ENCODE data around the gene FXYD6. TPM values are rescaled to one million over a fixed set of nuclear protein-coding genes. Genes with fewer than 3 reads are reported as not detected.
"Not testable (repeated sequence)": the region's sequence is repeated elsewhere in the genome, so short reads cannot be mapped to it uniquely, and the experiment has no call there.

FXYD6 gene
- 5.4 and 6.4 TPM in 2 replicates for total RNA-seq (2014; rRNA removed; shearing (Covaris generic))
- 4.0 TPM in 2 replicates for polyA plus RNA-seq (2015; cell fraction: cytosol; rRNA removed)
- 2.0 and 7.1 TPM in 2 replicates for polyA plus RNA-seq (2015; cell fraction: nucleus; rRNA removed)

- in situ Hi-C loops (cut with HindIII; ENCODE audit: low pct_unique_long_range_greater_than_20kb, low sequenced_read_pairs) = no loop called here
- DNase-seq (ENCODE audit: low read depth, low spot score) = peak; percentile 5
Observed at GRCh38 chr11:117876341-117877119, at the start of gene FXYD6. Gene FXYD6, minus strand, starts transcription at chr11:117876658. Its CDS starts 33,882 bp downstream, at chr11:117842776.

- not testable (repeated sequence) for DNase-seq (ENCODE audit: low read depth, low spot score)
Observed at GRCh38 chr11:117926166-117926565, 49.7 kb upstream of the FXYD6 start.

GRCh38 chr11:117925198-117925925, 48.9 kb upstream of the FXYD6 start:
- in situ Hi-C loops (cut with HindIII; ENCODE audit: low pct_unique_long_range_greater_than_20kb, low sequenced_read_pairs) = loop anchor here (25.0 kb wide), 1 partner anchor 113 kb away; the partner anchor contains the start of gene FXYD2
- DNase-seq (ENCODE audit: low read depth, low spot score) = no peak

More at GRCh38 chr11:117926166-117926565, 49.7 kb upstream of the FXYD6 start:
- in situ Hi-C loops (cut with HindIII; ENCODE audit: low pct_unique_long_range_greater_than_20kb, low sequenced_read_pairs) = loop anchor here (25.0 kb wide), 1 partner anchor 114 kb away; the partner anchor contains the start of gene FXYD2

GRCh38 chr11:117924631-117925170, 48.2 kb upstream of the FXYD6 start:
- DNase-seq (ENCODE audit: low read depth, low spot score) = no peak
- in situ Hi-C loops (cut with HindIII; ENCODE audit: low pct_unique_long_range_greater_than_20kb, low sequenced_read_pairs) = loop anchor here (25.0 kb wide), 1 partner anchor 112 kb away; the partner anchor contains the start of gene FXYD2

GRCh38 chr11:117923773-117924172, 47.3 kb upstream of the FXYD6 start:
- in situ Hi-C loops (cut with HindIII; ENCODE audit: low pct_unique_long_range_greater_than_20kb, low sequenced_read_pairs) = no loop called here
- DNase-seq (ENCODE audit: low read depth, low spot score) = peak; percentile 13

DNA sequence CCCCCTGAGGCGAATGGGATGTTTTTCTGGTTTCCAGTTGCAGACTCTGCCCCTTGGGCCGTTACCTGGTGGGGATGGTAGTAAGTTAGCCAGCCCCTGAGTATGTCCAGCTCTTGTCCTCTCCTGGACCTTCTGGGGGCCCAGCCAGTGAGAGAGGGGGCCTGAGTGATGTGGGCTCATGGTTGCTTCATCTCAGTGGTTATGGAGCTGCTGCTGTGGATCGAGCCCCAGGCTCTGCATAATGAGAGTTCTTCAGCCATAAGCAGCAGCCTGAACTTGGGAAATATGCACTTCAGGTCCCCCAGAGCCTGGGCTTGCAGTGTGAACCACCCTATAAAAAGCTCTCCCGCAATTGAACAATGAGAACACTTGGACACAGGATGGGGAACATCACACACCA, 46.8 kb upstream of the FXYD6 start:
- no peak for DNase-seq (ENCODE audit: low read depth, low spot score)
- in situ Hi-C loops (cut with HindIII; ENCODE audit: low pct_unique_long_range_greater_than_20kb, low sequenced_read_pairs) = no loop called here

- DNase-seq (ENCODE audit: low read depth, low spot score) = no peak
- in situ Hi-C loops (cut with HindIII; ENCODE audit: low pct_unique_long_range_greater_than_20kb, low sequenced_read_pairs) = no loop called here
Observed at GRCh38 chr11:117921893-117922292, 45.4 kb upstream of the FXYD6 start.

- in situ Hi-C loops (cut with HindIII; ENCODE audit: low pct_unique_long_range_greater_than_20kb, low sequenced_read_pairs) = no loop called here
- DNase-seq (ENCODE audit: low read depth, low spot score) = no peak
Observed at GRCh38 chr11:117921456-117921855, 45.0 kb upstream of the FXYD6 start.

GRCh38 chr11:117919781-117920221, 43.3 kb upstream of the FXYD6 start:
- DNase-seq (ENCODE audit: low read depth, low spot score) = no peak
- in situ Hi-C loops (cut with HindIII; ENCODE audit: low pct_unique_long_range_greater_than_20kb, low sequenced_read_pairs) = no loop called here

GRCh38 chr11:117919341-117919740, 42.9 kb upstream of the FXYD6 start:
- in situ Hi-C loops (cut with HindIII; ENCODE audit: low pct_unique_long_range_greater_than_20kb, low sequenced_read_pairs) = no loop called here
- DNase-seq (ENCODE audit: low read depth, low spot score) = no peak

DNA sequence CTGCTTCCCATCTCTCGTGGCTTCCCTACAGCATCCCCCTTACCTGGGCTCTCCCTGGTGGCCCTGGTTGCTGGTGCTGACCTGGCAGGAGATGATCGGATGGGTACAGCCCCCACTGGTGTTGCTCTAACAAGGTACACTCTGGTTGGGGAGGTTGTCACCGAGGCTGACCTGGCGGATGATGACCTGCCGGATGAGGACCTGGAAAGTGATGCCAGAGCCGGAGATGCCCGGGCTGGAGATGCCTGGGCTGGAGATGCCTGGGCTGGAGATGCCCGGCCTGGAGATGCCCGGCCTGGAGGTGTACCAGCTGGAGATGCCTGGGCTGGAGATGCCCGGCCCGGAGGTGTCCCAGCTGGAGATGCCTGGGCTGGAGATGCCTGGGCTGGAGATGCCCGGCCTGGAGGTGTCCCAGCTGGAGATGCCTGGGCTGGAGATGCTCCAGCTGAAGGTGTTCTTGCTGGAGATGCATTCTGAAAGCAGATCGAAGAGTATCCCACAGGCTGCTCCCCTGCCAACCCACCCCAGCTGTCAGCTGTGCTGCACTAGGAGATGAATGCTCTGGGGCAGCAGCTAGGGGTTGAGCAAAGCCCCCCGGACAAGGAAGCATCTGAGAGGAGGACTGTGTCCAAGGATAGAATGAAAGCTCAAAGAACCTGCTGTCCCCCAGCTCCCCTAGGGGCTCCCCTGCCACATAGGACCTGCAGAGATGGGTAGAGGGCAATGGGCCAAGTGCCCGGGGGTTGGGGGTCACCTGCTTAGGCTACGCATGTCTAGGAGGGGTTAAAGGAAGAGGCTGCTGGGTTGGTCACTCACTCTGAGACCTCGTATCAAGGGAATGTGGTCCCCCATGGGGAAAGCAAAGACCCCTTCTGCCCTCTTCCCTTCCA, 42.2 kb upstream of the FXYD6 start:
- in situ Hi-C loops (cut with HindIII; ENCODE audit: low pct_unique_long_range_greater_than_20kb, low sequenced_read_pairs) = no loop called here
- no peak for DNase-seq (ENCODE audit: low read depth, low spot score)

- no peak for DNase-seq (ENCODE audit: low read depth, low spot score)
- in situ Hi-C loops (cut with HindIII; ENCODE audit: low pct_unique_long_range_greater_than_20kb, low sequenced_read_pairs) = no loop called here
Observed at GRCh38 chr11:117917591-117918151, 41.2 kb upstream of the FXYD6 start.

GRCh38 chr11:117916956-117917355, 40.5 kb upstream of the FXYD6 start:
- in situ Hi-C loops (cut with HindIII; ENCODE audit: low pct_unique_long_range_greater_than_20kb, low sequenced_read_pairs) = no loop called here
- no peak for DNase-seq (ENCODE audit: low read depth, low spot score)

DNA sequence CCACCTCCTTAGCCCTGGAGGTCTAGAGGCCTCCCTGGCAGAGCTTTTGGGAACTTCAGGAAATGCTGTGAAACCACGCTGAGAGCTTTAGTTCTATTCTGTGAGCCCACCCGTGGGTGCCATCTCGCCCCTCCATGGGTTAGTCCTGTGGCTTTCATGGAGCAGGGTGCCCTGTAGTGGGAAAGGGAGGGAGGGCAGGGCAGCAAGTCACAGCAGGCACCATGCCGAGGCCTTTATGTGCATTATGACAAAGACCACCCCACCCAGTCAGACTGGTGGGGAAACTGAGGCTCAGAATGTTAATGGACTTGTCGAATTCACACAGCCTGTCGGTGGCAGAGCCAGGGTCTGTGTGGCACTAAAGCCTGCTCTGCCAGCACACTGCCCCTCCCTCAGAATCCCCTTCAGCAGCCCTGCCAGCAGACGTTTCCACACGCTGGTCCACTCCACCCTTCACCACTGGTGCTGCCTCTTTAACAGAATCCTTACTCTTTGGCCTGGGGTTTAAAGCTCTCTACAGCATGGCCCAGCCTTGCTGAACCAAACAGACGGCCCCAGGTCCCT, 39.3 kb upstream of the FXYD6 start:
- no peak for DNase-seq (ENCODE audit: low read depth, low spot score)
- in situ Hi-C loops (cut with HindIII; ENCODE audit: low pct_unique_long_range_greater_than_20kb, low sequenced_read_pairs) = no loop called here

DNA sequence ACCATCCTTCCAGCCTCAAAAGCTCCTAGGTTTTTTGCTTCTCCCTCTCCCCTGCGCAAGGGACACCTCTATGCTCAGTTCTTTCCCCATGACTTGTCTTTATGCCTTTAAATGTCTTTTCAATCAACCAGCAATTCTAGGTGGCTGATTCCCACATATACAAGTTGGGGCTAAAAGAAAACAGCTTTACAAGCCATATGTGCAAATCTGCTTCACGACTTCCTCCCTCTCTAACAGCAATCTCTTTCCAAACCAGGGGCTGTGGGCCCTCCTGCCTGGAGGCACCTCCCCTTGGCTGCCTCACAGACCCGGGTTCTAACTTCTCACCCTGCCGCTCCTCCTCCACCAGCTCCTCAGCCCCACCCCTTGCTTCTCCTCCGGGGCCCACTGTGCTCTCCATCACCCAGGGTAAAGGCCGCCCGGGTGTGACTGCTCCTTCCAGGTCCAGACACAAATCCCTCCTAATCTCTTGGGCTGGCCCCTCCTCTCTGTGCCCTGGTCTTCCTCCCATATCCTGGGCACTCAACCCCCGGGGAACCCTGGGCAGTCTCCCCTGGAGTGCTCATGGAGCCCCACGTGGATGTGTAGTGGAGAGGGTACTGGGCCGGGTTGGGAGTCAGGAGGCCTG, 38.6 kb upstream of the FXYD6 start:
- DNase-seq (ENCODE audit: low read depth, low spot score) = no peak
- in situ Hi-C loops (cut with HindIII; ENCODE audit: low pct_unique_long_range_greater_than_20kb, low sequenced_read_pairs) = no loop called here

- no peak for DNase-seq (ENCODE audit: low read depth, low spot score)
- in situ Hi-C loops (cut with HindIII; ENCODE audit: low pct_unique_long_range_greater_than_20kb, low sequenced_read_pairs) = no loop called here
Observed at GRCh38 chr11:117914398-117914761, 37.9 kb upstream of the FXYD6 start.

Measured in SK-MEL-5 (cell line).